Measurements from ENCODE around the gene IL1R2. TPM values are rescaled to one million over a fixed set of nuclear protein-coding genes. Genes with fewer than 3 reads are reported as not detected.

IL1R2 gene
- total and polyA plus RNA-seq, 9 of the 15 experiments (the other 6 are each of a cell fraction or from before 2014, with no cell fraction given) = 0.13 TPM; not detected in 8

- TF ChIP-seq TEAD1 (CRISPR knock-in tag; IDR thresholded peaks at IDR 0.05) = no peak; a peak in 1 of 4 replicates
Observed at GRCh38 chr2:102064679-102065674, 73.2 kb downstream of the IL1R2 start (continued).

GRCh38 chr2:102065675-102066252 lies 74.0 kb downstream of the IL1R2 start:
- peak; percentile 90 for FAIRE-seq
- TF ChIP-seq NR2C2 (CRISPR knock-in tag; IDR thresholded peaks at IDR 0.05) (no peak), NR2C2 (tag; IDR thresholded peaks at IDR 0.05) (no peak; the same call in 1 of the 2 replicates), YY1 (IDR thresholded peaks at IDR 0.05; ENCODE audit: borderline replicate concordance in 1 of 3, control insufficient read depth in 1 of 3, extremely low read depth in 1 of 3, insufficient read depth in 3 of 3, insufficient read length in 1 of 3, insufficient replicate concordance in 2 of 3, low read depth in 1 of 3, low read length in 2 of 3) (no peak), RBM14 (IDR thresholded peaks at IDR 0.05; ENCODE audit: borderline replicate concordance, insufficient read depth, low read depth, low read length) (no peak), SMAD4 (CRISPR knock-in tag; conservative IDR thresholded peaks at IDR 0.05) (0 out of 2 replicates have a peak, but pooled peaks have one; percentile 17), MAFF (IDR thresholded peaks at IDR 0.05; ENCODE audit: low read length) (peak; percentile 50), HMG20B (CRISPR knock-in tag; IDR thresholded peaks at IDR 0.05) (no peak), SAFB (IDR thresholded peaks at IDR 0.05; ENCODE audit: borderline replicate concordance, low read depth, low read length) (no peak), CXXC5 (CRISPR knock-in tag; IDR thresholded peaks at IDR 0.05) (peak; percentile 61), RFX5 (IDR thresholded peaks at IDR 0.05; ENCODE audit: low read depth, low read length) (no peak), FOXK2 (conservative IDR thresholded peaks at IDR 0.05 in 1 of 2, IDR thresholded peaks at IDR 0.05 in 1 of 2; ENCODE audit: low read depth in 2 of 2) (no peak), ATF7 (IDR thresholded peaks at IDR 0.05) (peak; percentile 53; the same call in 1 of the 2 replicates), ZNF766 (CRISPR knock-in tag; conservative IDR thresholded peaks at IDR 0.05) (no peak), RBM34 (IDR thresholded peaks at IDR 0.05; ENCODE audit: borderline replicate concordance, insufficient read depth, low read length) (no peak), NR4A1 (CRISPR knock-in tag; IDR thresholded peaks at IDR 0.05) (no peak), NR4A1 (tag; IDR thresholded peaks at IDR 0.05) (no peak), BCOR (IDR thresholded peaks at IDR 0.05) (0 out of 2 replicates have a peak, but pooled peaks have one; percentile 7), U2AF1 (optimal IDR thresholded peaks at IDR 0.05; ENCODE audit: low read depth, low read length) (no peak), ETV1 (tag; conservative IDR thresholded peaks at IDR 0.05; ENCODE audit: low read depth) (no peak; the same call in 1 of the 2 replicates)

More at GRCh38 chr2:102065675-102066252, 74.0 kb downstream of the IL1R2 start:
- Histone ChIP-seq H3K27me3 (ENCODE audit: control insufficient read depth in 2 of 2, insufficient read depth in 2 of 2, low read length in 2 of 2) (no peaks in the 10 kb centered on the region), H3K9me3 (replicated peaks; ENCODE audit: control insufficient read depth, insufficient read depth, low read depth, low read length) (no peaks in the 10 kb centered on the region), H4K20me1 (replicated peaks; ENCODE audit: control insufficient read depth, insufficient read depth, low read length) (no peaks in the 10 kb centered on the region), H3K4me1 (replicated peaks in 1 of 2; ENCODE audit: control insufficient read depth in 2 of 2, insufficient read depth in 2 of 2, low read length in 2 of 2) (peaks cover 47 to 64% of the 10 kb centered on the region in 2 experiments), H2AFZ (ENCODE audit: low read depth, low read length) (peak overlapping the region; percentile 89), H3K4me2 (ENCODE audit: insufficient read depth, low read length) (peak overlapping the region; percentile 65; the same call in 1 of the 2 replicates), H3K27ac (ENCODE audit: extremely low read depth, low read depth, low read length) (peak overlapping the region; percentile 84), H3K9ac (ENCODE audit: insufficient read depth in 1 of 2, low read depth in 2 of 2, low read length in 2 of 2) (peak overlapping the region; percentile 56 to 84; a peak in 2 of 4 replicates), H3K79me2 (ENCODE audit: control insufficient read depth, insufficient read depth, low read length) (no peaks in the 10 kb centered on the region), H3K9me1 (ENCODE audit: control insufficient read depth, insufficient read depth, low read length) (no peaks in the 10 kb centered on the region), H3K36me3 (ENCODE audit: control insufficient read depth, insufficient read depth, low read length) (no peaks in the 10 kb centered on the region), H3K4me3 (no peak overlapping the region)
- in situ Hi-C loops (cut with MboI) = no loop called here
- ChIA-PET POLR2A (no interaction called here), CTCF (ENCODE audit: low intra/inter-chr PET ratio) (no interaction called here)
- BruUV-seq (replicated peaks) = no TSS peak
- peak; percentile 76 for ATAC-seq
- WGBS (ENCODE audit: insufficient coverage, low coverage, missing lambda C conversion rate) = 23% methylated on average over 12 of the region's 12 CpGs
- DNase-seq (ENCODE audit: extremely low read depth in 1 of 4, low spot score in 3 of 4) = peak; percentile 49 to 83 (median 60)
- intact Hi-C loops (cut with micrococcal nuclease) = loop anchor here (5.0 kb wide), 1 partner anchor 177 kb away; no protein-coding TSS in a partner anchor

All from K562 (cell line).